HCT116 (cell line): ENCODE measurements around the gene MAPK4. TPM values are rescaled to one million over a fixed set of nuclear protein-coding genes. Genes with fewer than 3 reads are reported as not detected.
A peak's percentile ranks its signal among the peaks of the same experiment; 100 is the strongest.

ENCODE experiments used
- ATAC-seq: fragments of 200-7000 bp; cut with Tn5 transposase; 2 replicates; pipeline ENCODE4 v1.9.1; 2020; ENCODE audit warnings: mild to moderate bottlenecking, moderate library complexity
- BruUV-seq: library from RNA; stranded (reverse); fragments of 400-500 nt; replicated peaks from 2 replicates; lab custom pipeline; 2021; lab: Mats Ljungman, UMichigan
- CTCF ChIA-PET: fragments of 300-600 bp; sonication (Branson Sonifier 250); formaldehyde crosslinking; loops from one replicate; lab custom pipeline; 2021; ENCODE audit warnings: antibody characterized with exemption; lab: Charles Lee
- POLR2A ChIA-PET: fragments of 300-600, 350-600 bp; sonication (Branson Sonifier 250); formaldehyde crosslinking; loops from one replicate; lab custom pipeline; 2021; ENCODE audit warnings: antibody characterized with exemption; lab: Charles Lee
- RAD21 ChIA-PET, 2 experiments: fragments of 300-600 bp; sonication (Branson Sonifier 250); formaldehyde crosslinking; loops; one replicate each; lab custom pipeline; 2023; ENCODE audit warnings: low total read pairs in 2 of 2; ENCODE audit not compliant: uncharacterized antibody in 2 of 2, unreplicated experiment in 2 of 2, low non-redundant PET in 1 of 2; lab: Charles Lee
- DNase-seq: peaks from one replicate; pipeline ENCODE4 v3.0.0-alpha.2; 2010; ENCODE audit warnings: low read depth, low spot score
- H2AFZ ChIP-seq: fragments of 200-600 bp; shearing (Covaris generic), sonication (generic); 2 replicates; pipeline ENCODE4 v1.6.1; 2017; ENCODE audit warnings: low read depth, mixed run types, mixed read lengths, antibody characterized with exemption, low read length; ENCODE audit not compliant: poor library complexity, severe bottlenecking
- H3K27ac ChIP-seq: 2 replicates; pipeline ENCODE4 v1.5.1; 2012; ENCODE audit warnings: low read depth, low read length
- H3K27me3 ChIP-seq: fragments of 200-600 bp; sonication (generic); 2 replicates; pipeline ENCODE4 v1.6.1; 2016; ENCODE audit warnings: mixed run types, low read length, mixed read lengths; ENCODE audit not compliant: insufficient read depth
- H3K36me3 ChIP-seq, 2 experiments: fragments of 200-500 bp in 1 of 2; fragments of 200-600 bp in 1 of 2; sonication (Bioruptor generic) in 1 of 2; sonication (generic) in 1 of 2; 2 replicates each; pipeline versions ENCODE4 v1.5.1 to v1.6.1; 2014 to 2016; ENCODE audit warnings: low read length in 2 of 2, inconsistent platforms in 1 of 2, mixed read lengths in 1 of 2, mixed run types in 1 of 2; ENCODE audit not compliant: insufficient read depth in 2 of 2, control insufficient read depth in 1 of 2
- H3K4me1 ChIP-seq, 2 experiments: fragments of 200-600 bp in 1 of 2; sonication (generic) in 1 of 2; 2 replicates each; pipeline versions ENCODE4 v1.5.1 to v1.6.1; 2012 to 2017; ENCODE audit warnings: low read length in 2 of 2, inconsistent platforms in 1 of 2, mild to moderate bottlenecking in 1 of 2, mixed read lengths in 1 of 2, mixed run types in 1 of 2, moderate library complexity in 1 of 2; ENCODE audit not compliant: insufficient read depth in 2 of 2, control insufficient read depth in 1 of 2
- H3K4me2 ChIP-seq: fragments of 200-600 bp; sonication (generic); 2 replicates; pipeline ENCODE4 v1.6.1; 2017; ENCODE audit warnings: mixed run types, low read length, mixed read lengths
- H3K4me3 ChIP-seq, 2 experiments: fragments of 200-600 bp in 1 of 2; sonication (generic) in 1 of 2; replicated peaks in 1 of 2; 2 replicates each; pipeline ENCODE4 v1.5.1; 2011 to 2016; ENCODE audit warnings: low read length in 2 of 2, control low read depth in 1 of 2, low read depth in 1 of 2, mild to moderate bottlenecking in 1 of 2, mixed read lengths in 1 of 2, mixed run types in 1 of 2
- H3K79me2 ChIP-seq: fragments of 200-600 bp; sonication (generic); 2 replicates; pipeline ENCODE4 v1.6.1; 2017; ENCODE audit warnings: mild to moderate bottlenecking, mixed run types, low read length, moderate library complexity, mixed read lengths; ENCODE audit not compliant: insufficient read depth
- H3K9ac ChIP-seq: fragments of 200-600 bp; sonication (generic); 2 replicates; pipeline ENCODE4 v1.6.1; 2016; ENCODE audit warnings: low read length, mixed read lengths
- H3K9me2 ChIP-seq: fragments of 200-600 bp; sonication (generic), shearing (Covaris generic); 2 replicates; pipeline ENCODE4 v1.6.1; 2017; ENCODE audit warnings: mixed run types, mild to moderate bottlenecking, moderate library complexity; ENCODE audit not compliant: insufficient read depth
- H3K9me3 ChIP-seq, 2 experiments: fragments of 200-500 bp in 1 of 2; fragments of 200-600 bp in 1 of 2; sonication (Bioruptor generic) in 1 of 2; sonication (generic) in 1 of 2; 2 replicates each; pipeline ENCODE4 v1.6.1; 2014 to 2017; ENCODE audit warnings: low read length in 2 of 2, mixed read lengths in 2 of 2, inconsistent platforms in 1 of 2, low read depth in 1 of 2, mild to moderate bottlenecking in 1 of 2, mixed run types in 1 of 2, moderate library complexity in 1 of 2; ENCODE audit not compliant: control insufficient read depth in 1 of 2, insufficient read depth in 1 of 2
- H4K20me1 ChIP-seq: fragments of 200-600 bp; sonication (generic), shearing (Covaris generic); 2 replicates; pipeline ENCODE4 v1.6.1; 2017; ENCODE audit warnings: mixed run types, mild to moderate bottlenecking, moderate library complexity; ENCODE audit not compliant: insufficient read depth
- ATF3 ChIP-seq: IDR thresholded peaks from 2 replicates; pipeline ENCODE4 v1.6.1; 2012
- CTCF ChIP-seq, 3 experiments: fragments of 200-600 bp in 1 of 3; sonication (generic) in 1 of 3; IDR thresholded peaks in 2 of 3; conservative IDR thresholded peaks in 1 of 3; 2 replicates each; pipeline ENCODE4 v1.5.1; 2012 to 2017; ENCODE audit warnings: low read depth in 2 of 3, low read length in 2 of 3, antibody characterized with exemption in 1 of 3, borderline replicate concordance in 1 of 3, control low read depth in 1 of 3, mild to moderate bottlenecking in 1 of 3, mixed read lengths in 1 of 3, mixed run types in 1 of 3, moderate library complexity in 1 of 3; ENCODE audit not compliant: insufficient read depth in 1 of 3
- ELF1 ChIP-seq: IDR thresholded peaks from 2 replicates; pipeline ENCODE4 v1.6.1; 2012; ENCODE audit warnings: low read depth, borderline replicate concordance
- EZH2phosphoT487 ChIP-seq: fragments of 200-600 bp; IDR thresholded peaks from 2 replicates; pipeline ENCODE4 v1.6.1; 2018; ENCODE audit warnings: antibody characterized with exemption, borderline replicate concordance
- RAD21 ChIP-seq: IDR thresholded peaks from 2 replicates; pipeline ENCODE4 v1.6.1; 2012; ENCODE audit warnings: low read depth, mild to moderate bottlenecking
- SIN3A ChIP-seq: IDR thresholded peaks from 2 replicates; pipeline ENCODE4 v1.6.1; 2012; ENCODE audit warnings: low read depth
- SRF ChIP-seq: IDR thresholded peaks from 2 replicates; pipeline ENCODE4 v1.6.1; 2012; ENCODE audit warnings: low read depth
- TCF7L2 ChIP-seq: IDR thresholded peaks from 2 replicates; pipeline ENCODE4 v1.7.0; 2011; ENCODE audit warnings: borderline replicate concordance, inconsistent platforms; ENCODE audit not compliant: insufficient read depth, insufficient read length; ENCODE audit errors: extremely low read depth
- ZBTB33 ChIP-seq: IDR thresholded peaks from 2 replicates; pipeline ENCODE4 v1.6.1; 2011; ENCODE audit warnings: mild to moderate bottlenecking, low read length, moderate library complexity; ENCODE audit not compliant: insufficient replicate concordance; ENCODE audit errors: extremely low read depth
- ZNF274 ChIP-seq: fragments of 200-500 bp; sonication (Bioruptor generic); IDR thresholded peaks from 2 replicates; pipeline ENCODE4 v1.6.1; 2014; ENCODE audit warnings: mild to moderate bottlenecking, low read depth, low read length, inconsistent platforms
- intact Hi-C: fragments of 100-400 bp; cut with micrococcal nuclease; formaldehyde crosslinking; loops from 2 replicates; pipeline ENCODE4 v1.10.0; 2022
- total RNA-seq: library from RNA; stranded (reverse); gene quantifications from one replicate; pipeline ENCODE4 v1.2.1, GENCODE V29; 2021; ENCODE audit not compliant: unreplicated experiment

Gene MAPK4
- total RNA-seq, 1 experiment from 2014 or later: 0.89 TPM

- intact Hi-C loops: loop anchor here (1.0 kb wide), 1 partner anchor 79 kb away; no protein-coding TSS in a partner anchor
- no TSS peak for BruUV-seq
- Histone ChIP-seq H3K9me2 (no peaks in the 10 kb centered on the region), H3K79me2 (no peaks in the 10 kb centered on the region), H3K27me3 (peaks cover 16% of the 10 kb centered on the region; the same call in 1 of the 2 replicates), H3K9me3 (0 out of 4 replicates have a peak, but pooled peaks cover 0 to 5% of the 10 kb centered on the region in 2 experiments), H3K9ac (no peak overlapping the region), H3K4me1 (no peaks in the 10 kb centered on the region), H3K27ac (no peak overlapping the region), H3K4me2 (no peak overlapping the region), H2AFZ (peak overlapping the region; percentile 20), H3K36me3 (no peaks in the 10 kb centered on the region), H3K4me3 (no peak overlapping the region), H4K20me1 (no peaks in the 10 kb centered on the region)
- DNase-seq (no peak), ATAC-seq (no peak)
- ChIA-PET CTCF (interaction anchor here (1.7 to 2.3 kb wide), 2 partner anchors 17 to 157 kb away, joined by 3 to 5 read pairs; no protein-coding TSS in a partner anchor), POLR2A (no interaction called here), RAD21 (no interaction called here)
- TF ChIP-seq ZNF274 (no peak), RAD21 (peak; percentile 56; the same call in 1 of the 2 replicates), EZH2phosphoT487 (no peak), CTCF (IDR thresholded peaks at IDR 0.05 in 2 of 3, conservative IDR thresholded peaks at IDR 0.05 in 1 of 3; ENCODE audit: borderline replicate concordance in 1 of 3, insufficient read depth in 1 of 3, low read depth in 2 of 3, low read length in 2 of 3) (peak; percentile 25 to 61 (median 33); a peak in 4 of 6 replicates), ELF1 (no peak), SIN3A (no peak)
Measured at GRCh38 chr18:50586710-50587109, 26.8 kb downstream of the MAPK4 start.

- Histone ChIP-seq H3K27me3 (peaks cover 4% of the 10 kb centered on the region; the same call in 1 of the 2 replicates), H3K9me3 (no peaks in the 10 kb centered on the region), H3K9ac (no peak overlapping the region), H3K4me3 (no peak overlapping the region), H3K36me3 (no peaks in the 10 kb centered on the region), H3K4me2 (no peak overlapping the region), H2AFZ (no peak overlapping the region), H3K4me1 (no peaks in the 10 kb centered on the region), H4K20me1 (no peaks in the 10 kb centered on the region), H3K79me2 (no peaks in the 10 kb centered on the region), H3K9me2 (no peaks in the 10 kb centered on the region), H3K27ac (no peak overlapping the region)
- RAD21 ChIA-PET: no interaction called here
- intact Hi-C loops: loop anchor here (10.0 kb wide), 1 partner anchor 84 kb away; no protein-coding TSS in a partner anchor
- POLR2A ChIA-PET: no interaction called here
- CTCF ChIA-PET: interaction anchor here (0.7 kb wide), 1 partner anchor 17 kb away, joined by 3 read pairs; no protein-coding TSS in a partner anchor
- BruUV-seq: no TSS peak
- no peak for ATAC-seq
- DNase-seq: no peak
- TF ChIP-seq ZBTB33 (no peak), CTCF (IDR thresholded peaks at IDR 0.05 in 2 of 3, conservative IDR thresholded peaks at IDR 0.05 in 1 of 3; ENCODE audit: borderline replicate concordance in 1 of 3, insufficient read depth in 1 of 3, low read depth in 2 of 3, low read length in 2 of 3) (no peak), SRF (no peak), TCF7L2 (no peak), ATF3 (no peak)
Measured at GRCh38 chr18:50590593-50590992, 30.7 kb downstream of the MAPK4 start.
